Type B pancreatic cell (in vitro differentiated cells): ENCODE measurements around the gene PRKD1. TPM values are rescaled to one million over a fixed set of nuclear protein-coding genes. Genes with fewer than 3 reads are reported as not detected.

Source experiments
- DNase-seq: peaks from one replicate; pipeline ENCODE4 v3.0.0; 2021; ENCODE audit warnings: mixed read lengths; ENCODE audit not compliant: unreplicated experiment; ENCODE audit errors: extremely low spot score
- H3K27ac Mint-ChIP-seq: 2 replicates; pipeline ENCODE4 v1.8.0; 2021; ENCODE audit warnings: mild to moderate bottlenecking, mixed read lengths
- H3K27me3 Mint-ChIP-seq: 2 replicates; pipeline ENCODE4 v1.8.0; 2021; ENCODE audit warnings: mixed read lengths
- H3K36me3 Mint-ChIP-seq: 2 replicates; pipeline ENCODE4 v1.8.0; 2021; ENCODE audit warnings: mixed read lengths
- H3K4me1 Mint-ChIP-seq: one replicate; pipeline ENCODE4 v1.8.0; 2021; ENCODE audit warnings: mixed read lengths; ENCODE audit not compliant: unreplicated experiment
- H3K4me3 Mint-ChIP-seq: 2 replicates; pipeline ENCODE4 v1.8.0; 2021; ENCODE audit warnings: mild to moderate bottlenecking, mixed read lengths
- H3K9me3 Mint-ChIP-seq: 2 replicates; pipeline ENCODE4 v1.8.0; 2021; ENCODE audit warnings: mixed read lengths
- CTCF ChIP-seq: fragments of 200-600 bp; sonication (generic); conservative IDR thresholded peaks from 2 replicates; pipeline ENCODE4 v1.5.0; 2021; ENCODE audit warnings: antibody characterized with exemption, mild to moderate bottlenecking
- total RNA-seq: library from RNA; stranded (reverse); gene quantifications from 2 replicates; pipeline ENCODE4 v1.2.1, GENCODE V29; 2021; ENCODE audit warnings: low replicate concordance

PRKD1 gene
- total RNA-seq, 1 donor from 2014 or later: 16.3 TPM

- Mint-ChIP-seq H3K27ac (no peak overlapping the region), H3K36me3 (no peaks in the 10 kb centered on the region), H3K4me3 (no peak overlapping the region), H3K4me1 (no peaks in the 10 kb centered on the region), H3K27me3 (no peaks in the 10 kb centered on the region), H3K9me3 (peaks cover 6% of the 10 kb centered on the region)
- DNase-seq: no peak
- TF ChIP-seq CTCF: no peak
These were observed 350.7 kb downstream of the PRKD1 start for GRCh38 chr14:29576927-29577326.

GRCh38 chr14:29569194-29569593, 358.5 kb downstream of the PRKD1 start:
- H3K27ac Mint-ChIP-seq: no peak overlapping the region
- H3K4me3 Mint-ChIP-seq: no peak overlapping the region
- H3K36me3 Mint-ChIP-seq: peaks cover 3% of the 10 kb centered on the region
- DNase-seq: no peak
- no peaks in the 10 kb centered on the region for H3K27me3 Mint-ChIP-seq
- peaks cover 11% of the 10 kb centered on the region for H3K9me3 Mint-ChIP-seq
- no peaks in the 10 kb centered on the region for H3K4me1 Mint-ChIP-seq
- no peak for TF ChIP-seq CTCF

- no peaks in the 10 kb centered on the region for H3K4me1 Mint-ChIP-seq
- no peak for TF ChIP-seq CTCF
- H3K27me3 Mint-ChIP-seq: no peaks in the 10 kb centered on the region
- no peak overlapping the region for H3K4me3 Mint-ChIP-seq
- no peak overlapping the region for H3K27ac Mint-ChIP-seq
- DNase-seq: no peak
- H3K36me3 Mint-ChIP-seq: peaks cover 3% of the 10 kb centered on the region
- H3K9me3 Mint-ChIP-seq: peaks cover 4% of the 10 kb centered on the region
These were observed 361.5 kb downstream of the PRKD1 start for GRCh38 chr14:29566194-29566593.

GRCh38 chr14:29558516-29558915, 369.1 kb downstream of the PRKD1 start:
- peaks cover 1% of the 10 kb centered on the region for H3K4me1 Mint-ChIP-seq
- no peak overlapping the region for H3K27ac Mint-ChIP-seq
- DNase-seq: no peak
- TF ChIP-seq CTCF: no peak
- H3K27me3 Mint-ChIP-seq: no peaks in the 10 kb centered on the region
- H3K36me3 Mint-ChIP-seq: no peaks in the 10 kb centered on the region
- no peak overlapping the region for H3K4me3 Mint-ChIP-seq
- H3K9me3 Mint-ChIP-seq: no peaks in the 10 kb centered on the region

- DNase-seq: no peak
- H3K4me3 Mint-ChIP-seq: no peak overlapping the region
- no peak overlapping the region for H3K27ac Mint-ChIP-seq
- H3K27me3 Mint-ChIP-seq: no peaks in the 10 kb centered on the region
- no peaks in the 10 kb centered on the region for H3K36me3 Mint-ChIP-seq
- no peaks in the 10 kb centered on the region for H3K9me3 Mint-ChIP-seq
- TF ChIP-seq CTCF: no peak
- H3K4me1 Mint-ChIP-seq: peaks cover 5% of the 10 kb centered on the region
These were observed 373.3 kb downstream of the PRKD1 start for GRCh38 chr14:29554335-29554734.

GRCh38 chr14:29553427-29553826, 374.2 kb downstream of the PRKD1 start:
- Mint-ChIP-seq H3K4me1 (peaks cover 5% of the 10 kb centered on the region), H3K9me3 (no peaks in the 10 kb centered on the region), H3K36me3 (no peaks in the 10 kb centered on the region)

More at GRCh38 chr14:29553427-29553826, 374.2 kb downstream of the PRKD1 start:
- Mint-ChIP-seq H3K27ac (no peak overlapping the region), H3K4me3 (no peak overlapping the region), H3K27me3 (no peaks in the 10 kb centered on the region)
- TF ChIP-seq CTCF: no peak
- no peak for DNase-seq
